GM21515 (cell line): ENCODE data around the gene TP53RK.
A peak's percentile ranks its signal among the peaks of the same experiment; 100 is the strongest.

Source experiments
- ATAC-seq: cut with Tn5 transposase; IDR thresholded peaks from one replicate; pipeline ENCODE4 v1.9.1; 2021; ENCODE audit not compliant: unreplicated experiment

TP53RK gene

DNA sequence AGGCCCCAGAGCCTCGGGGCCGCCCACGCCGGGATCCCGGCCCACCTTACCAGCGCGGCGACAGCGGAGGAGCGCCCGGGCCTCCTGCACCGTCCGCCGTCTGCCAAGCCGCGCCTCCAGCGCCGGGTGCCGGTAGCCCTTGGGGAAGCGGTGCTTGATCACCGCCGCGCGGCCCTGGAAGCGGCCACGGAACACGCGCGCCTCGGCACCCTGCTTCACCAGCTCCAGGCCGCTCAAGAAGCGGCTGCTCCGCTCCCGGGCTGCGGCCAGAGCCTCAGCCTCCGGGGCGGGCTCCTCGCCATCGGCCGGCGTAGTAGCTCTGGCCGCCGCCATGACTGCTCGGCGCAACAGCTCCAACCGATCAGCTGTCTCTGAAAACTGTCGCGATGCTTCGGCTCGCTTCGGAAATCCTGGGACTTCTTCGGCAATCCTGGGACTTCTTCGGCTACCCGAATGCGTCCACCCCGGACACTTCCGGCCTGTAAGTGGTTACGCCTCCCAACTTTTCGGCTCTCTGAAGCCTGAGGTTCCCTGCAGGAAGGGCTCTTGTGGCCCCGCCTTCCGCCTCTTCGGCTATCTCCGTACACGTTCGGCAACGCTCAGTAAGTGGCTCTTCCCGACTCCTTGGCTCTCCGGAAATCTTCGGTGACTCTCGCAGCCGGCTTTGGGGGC lies at the start of gene TP53RK:
Gene TP53RK (minus strand): TSS at position 363 of the 672 bp plus-strand sequence. CDS start 30 bp downstream, at position 333.
- ATAC-seq = peak; percentile 92

GRCh38 chr20:46735436-46735835 lies 46.2 kb upstream of the TP53RK start:
- no peak for ATAC-seq

DNA sequence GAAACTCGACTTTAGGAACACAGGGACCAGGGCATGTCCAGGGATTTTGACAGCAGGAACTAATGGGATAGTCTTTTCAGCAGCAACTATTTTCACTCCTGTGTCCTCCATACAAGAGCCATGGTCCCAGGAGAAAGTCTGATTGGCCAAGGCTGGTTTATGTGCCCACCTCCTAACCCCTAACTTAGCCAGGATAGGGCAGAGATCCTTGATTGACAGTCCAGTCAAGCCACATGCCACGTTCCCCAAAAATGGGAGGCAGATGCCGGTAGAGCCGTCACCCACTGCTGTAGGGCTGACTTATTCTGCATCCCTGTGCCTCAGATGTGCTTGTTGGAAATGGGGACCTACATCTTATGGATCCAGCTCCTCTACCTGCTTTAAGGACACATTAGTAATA lies 42.5 kb upstream of the TP53RK start:
- no peak for ATAC-seq

GRCh38 chr20:46725186-46726165 lies 36.2 kb upstream of the TP53RK start:
- ATAC-seq = no peak

GRCh38 chr20:46724343-46724959 lies 35.2 kb upstream of the TP53RK start:
- no peak for ATAC-seq

- ATAC-seq = no peak
Observed at GRCh38 chr20:46723039-46723438, 33.8 kb upstream of the TP53RK start.

- ATAC-seq = no peak
Observed at GRCh38 chr20:46722450-46722849, 33.2 kb upstream of the TP53RK start.

DNA sequence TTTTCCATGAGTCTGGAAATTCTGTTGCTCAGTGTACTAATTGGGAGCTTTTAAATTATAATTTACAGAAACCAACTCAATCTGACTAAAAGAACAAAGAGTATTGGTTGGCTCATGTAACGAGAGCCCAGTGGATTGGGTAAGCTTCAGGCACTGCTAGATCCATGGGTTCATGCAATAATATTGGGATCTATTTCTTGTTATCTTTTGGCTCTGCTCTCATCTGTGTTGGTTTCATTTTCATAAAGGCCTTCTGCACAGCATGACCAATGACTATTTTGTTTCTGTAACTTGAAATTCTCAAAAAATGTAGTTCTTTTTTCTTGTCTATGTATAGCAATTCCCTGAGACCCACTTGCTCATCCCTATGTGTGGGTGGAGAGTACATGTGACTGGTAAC lies 32.2 kb upstream of the TP53RK start:
- ATAC-seq = no peak

DNA sequence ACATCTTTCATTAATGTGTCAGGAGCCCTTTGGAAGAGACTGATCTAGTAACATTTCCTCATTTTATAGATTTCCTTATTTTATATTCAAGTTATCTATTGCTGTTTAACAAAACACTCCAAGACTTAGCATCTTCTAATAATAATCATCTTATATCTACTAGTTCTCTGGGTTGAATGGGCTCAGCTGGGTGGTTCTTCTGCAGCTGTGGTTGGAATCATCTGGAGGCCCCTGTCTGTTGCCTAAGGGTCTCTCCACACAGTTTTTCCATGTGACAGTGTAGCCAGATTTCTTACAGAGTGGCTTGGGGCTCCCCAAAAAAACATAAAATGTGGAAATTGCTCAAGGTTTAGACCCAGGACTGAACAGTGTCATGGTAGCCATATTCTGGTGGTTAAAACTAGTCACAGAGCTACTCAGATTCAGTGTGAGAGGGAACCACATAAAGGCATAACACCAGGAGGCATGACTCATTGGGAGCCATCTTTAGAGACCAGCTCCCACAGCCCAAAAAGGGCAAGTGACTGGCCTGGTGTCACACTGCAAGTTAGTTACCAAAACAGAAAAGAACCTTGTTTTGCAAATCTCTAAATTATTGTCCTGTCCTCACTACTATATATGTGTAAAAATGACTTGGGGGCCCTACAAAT lies 31.7 kb upstream of the TP53RK start:
- no peak for ATAC-seq

GRCh38 chr20:46720019-46720418 lies 30.8 kb upstream of the TP53RK start:
- ATAC-seq = no peak

GRCh38 chr20:46717818-46718541 lies 28.7 kb upstream of the TP53RK start:
- no peak for ATAC-seq

- no peak for ATAC-seq
Observed at GRCh38 chr20:46715292-46715756, 26.1 kb upstream of the TP53RK start.

GRCh38 chr20:46713957-46714834 lies 25.0 kb upstream of the TP53RK start:
- ATAC-seq = no peak

GRCh38 chr20:46712056-46712636 lies 22.9 kb upstream of the TP53RK start:
- no peak for ATAC-seq

DNA sequence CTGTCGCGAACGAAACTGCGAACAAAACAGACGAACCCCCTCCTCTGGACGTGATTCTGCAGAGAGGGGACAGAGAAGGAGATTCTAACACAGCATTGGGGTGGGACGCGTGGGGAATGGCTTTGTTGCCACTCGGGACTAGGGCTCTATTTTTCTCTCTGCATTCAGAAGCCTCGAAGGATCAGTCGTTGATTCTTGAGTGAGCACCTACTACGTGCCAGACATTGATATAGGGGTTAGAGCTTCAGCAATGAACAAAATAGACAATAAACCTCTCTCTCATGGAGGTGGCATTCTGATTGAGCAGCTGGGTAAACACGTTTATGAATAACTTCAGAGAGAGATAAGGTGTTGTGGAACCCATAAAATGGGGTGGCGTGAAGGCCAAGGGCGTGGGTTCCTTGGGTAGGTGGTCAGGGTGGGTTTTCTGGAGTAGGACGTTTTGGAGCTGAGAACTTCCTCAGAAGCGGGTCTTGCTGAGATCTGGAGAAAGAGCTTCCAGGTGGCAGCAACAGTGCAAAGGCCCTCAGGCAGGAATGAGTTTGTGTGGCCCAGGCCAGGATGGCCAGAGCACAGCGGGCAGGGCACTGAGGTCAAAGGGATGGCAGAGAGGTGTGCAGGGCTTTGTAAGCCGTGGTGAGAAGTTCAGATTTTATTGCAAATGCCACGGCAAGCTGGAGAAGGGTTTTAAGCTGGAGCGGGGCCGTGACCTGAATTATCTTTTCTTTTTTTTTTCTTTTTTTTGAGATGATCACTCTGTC lies 21.1 kb upstream of the TP53RK start:
- ATAC-seq = no peak

- ATAC-seq = no peak
Observed at GRCh38 chr20:46709459-46710152, 20.4 kb upstream of the TP53RK start, which contains the start of gene SLC2A10. Gene SLC2A10 (plus strand): TSS chr20:46709649. CDS start chr20:46709737, 88 bp downstream.

GRCh38 chr20:46709055-46709458 lies 19.8 kb upstream of the TP53RK start:
- no peak for ATAC-seq
